Activated T-helper 2 cell treated with anti-CD3 and anti-CD28 coated beads, Interferon-gamma antibody, Interleukin-2, Interleukin-4, amounts not matched to agents 10 μg/mL and 5 μg/mL and 100 μg/mL, durations not matched to agents 14 hours and 24 hours and 36 hours (primary cell): Measurements from ENCODE around the gene C16orf86. TPM values are rescaled to one million over a fixed set of nuclear protein-coding genes. Genes with fewer than 3 reads are reported as not detected.

Source experiments
- DNase-seq: peaks from one replicate; pipeline ENCODE4 v3.0.0; 2021; ENCODE audit warnings: low spot score
- H3K27ac Mint-ChIP-seq: one replicate; pipeline ENCODE4 v1.8.0; 2021; ENCODE audit warnings: mixed read lengths
- H3K27me3 Mint-ChIP-seq: one replicate; pipeline ENCODE4 v1.8.0; 2021; ENCODE audit warnings: low read depth, mixed read lengths
- H3K36me3 Mint-ChIP-seq: one replicate; pipeline ENCODE4 v1.8.0; 2021; ENCODE audit warnings: low read depth, mixed read lengths
- H3K4me1 Mint-ChIP-seq: one replicate; pipeline ENCODE4 v1.8.0; 2021; ENCODE audit warnings: low read depth, mixed read lengths
- H3K4me3 Mint-ChIP-seq: one replicate; pipeline ENCODE4 v1.8.0; 2021; ENCODE audit warnings: low read depth, mild to moderate bottlenecking, moderate library complexity, mixed read lengths
- H3K9me3 Mint-ChIP-seq: one replicate; pipeline ENCODE4 v1.8.0; 2021; ENCODE audit warnings: mixed read lengths
- intact Hi-C: fragments of 100-400 bp; cut with micrococcal nuclease; formaldehyde crosslinking; loops from one replicate; pipeline ENCODE4 v1.15.1; 2023
- total RNA-seq: library from RNA; stranded (reverse); gene quantifications from 2 replicates; pipeline ENCODE4 v1.2.3, GENCODE V29; 2022

The C16orf86 gene
- total RNA-seq, 1 donor from 2014 or later, result 1.4 TPM

DNA sequence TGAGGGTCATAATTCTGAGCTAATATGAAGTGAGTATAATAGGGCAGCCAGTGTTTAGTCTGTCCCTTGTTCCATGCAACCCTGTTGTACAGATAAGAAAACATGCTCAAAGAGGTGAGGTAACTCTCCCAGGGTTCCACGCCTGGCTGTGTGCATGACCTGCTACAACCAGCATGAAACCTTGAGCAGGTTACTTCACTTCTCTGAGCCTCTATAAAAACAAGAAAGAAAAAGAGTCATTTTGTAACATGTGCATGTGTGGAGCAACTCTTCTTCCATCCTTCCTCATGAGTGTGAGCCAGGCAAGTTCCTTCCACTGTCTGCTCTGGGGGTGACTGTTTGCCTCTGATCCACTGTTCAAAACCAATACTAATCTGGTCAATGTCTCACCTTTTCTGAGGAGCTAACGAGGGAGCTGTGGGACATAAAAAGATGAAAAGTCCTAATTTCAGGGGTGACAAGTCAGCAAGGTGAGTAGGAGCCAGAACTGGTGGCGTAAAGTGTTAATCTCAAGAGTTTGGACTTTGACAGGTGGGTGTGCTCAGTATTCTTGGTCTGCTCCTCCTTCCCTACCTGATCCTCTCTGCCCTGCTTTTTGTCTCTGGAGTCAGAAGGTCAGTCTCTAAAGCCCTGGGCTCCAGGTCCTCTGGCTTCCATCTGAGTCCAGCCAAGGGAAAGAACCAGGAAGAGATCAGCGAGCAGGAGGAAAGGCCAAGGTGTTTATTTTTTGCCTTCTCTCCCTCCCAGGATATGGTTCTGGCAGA, 31.0 kb downstream of the C16orf86 start:
- Mint-ChIP-seq H3K4me1 (no peaks in the 10 kb centered on the region), H3K27ac (no peak overlapping the region), H3K36me3 (no peaks in the 10 kb centered on the region), H3K4me3 (no peak overlapping the region), H3K9me3 (no peaks in the 10 kb centered on the region), H3K27me3 (no peaks in the 10 kb centered on the region)
- DNase-seq, result no peak
- intact Hi-C loops, result no loop called here

DNA sequence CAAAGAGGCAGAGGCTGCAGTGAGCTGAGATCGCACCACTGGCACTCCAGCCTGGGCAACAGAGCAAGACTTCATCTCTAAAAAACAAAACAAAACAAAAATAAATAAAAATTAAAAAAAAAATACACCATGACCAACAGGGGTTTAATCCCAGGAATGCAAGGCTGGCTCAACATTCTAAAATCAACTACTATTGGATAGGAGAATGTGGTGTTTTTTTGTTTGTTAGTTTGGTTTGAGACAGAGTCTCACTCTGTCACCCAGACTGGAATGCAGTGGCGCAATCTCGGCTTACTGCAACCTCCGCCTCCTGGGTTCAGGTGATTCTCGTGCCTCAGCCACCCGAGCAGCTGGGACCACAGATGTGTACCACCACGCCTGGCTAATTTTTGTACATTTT, 32.7 kb downstream of the C16orf86 start:
- H3K9me3 Mint-ChIP-seq, result no peaks in the 10 kb centered on the region
- H3K36me3 Mint-ChIP-seq, result peaks cover 5% of the 10 kb centered on the region
- intact Hi-C loops, result no loop called here
- no peak overlapping the region for H3K4me3 Mint-ChIP-seq
- no peaks in the 10 kb centered on the region for H3K27me3 Mint-ChIP-seq
- H3K27ac Mint-ChIP-seq, result no peak overlapping the region
- H3K4me1 Mint-ChIP-seq, result peaks cover 13% of the 10 kb centered on the region
- no peak for DNase-seq

DNA sequence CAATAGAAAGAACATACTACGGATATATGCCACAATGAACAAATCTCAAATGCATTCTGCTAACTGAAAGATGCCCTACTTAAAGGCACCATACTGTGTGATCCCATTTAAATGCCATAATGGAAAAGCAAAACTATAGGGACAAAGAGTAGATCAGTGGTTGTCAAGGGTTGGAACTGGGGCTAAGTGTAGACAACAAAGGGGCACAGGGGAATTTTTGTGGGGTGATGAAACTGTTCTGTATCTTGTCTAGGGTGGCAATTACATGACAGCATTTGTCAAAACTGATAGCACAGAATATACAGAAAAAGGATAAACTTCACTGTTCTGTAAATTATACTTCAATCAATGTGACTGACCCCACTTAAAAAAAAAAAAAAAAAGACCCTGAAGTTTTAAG, 34.8 kb downstream of the C16orf86 start:
- H3K27ac Mint-ChIP-seq, result no peak overlapping the region
- no peaks in the 10 kb centered on the region for H3K27me3 Mint-ChIP-seq
- DNase-seq, result no peak
- H3K4me3 Mint-ChIP-seq, result no peak overlapping the region
- H3K9me3 Mint-ChIP-seq, result no peaks in the 10 kb centered on the region
- H3K36me3 Mint-ChIP-seq, result peaks cover 5% of the 10 kb centered on the region
- H3K4me1 Mint-ChIP-seq, result peaks cover 14% of the 10 kb centered on the region
- intact Hi-C loops, result no loop called here

DNA sequence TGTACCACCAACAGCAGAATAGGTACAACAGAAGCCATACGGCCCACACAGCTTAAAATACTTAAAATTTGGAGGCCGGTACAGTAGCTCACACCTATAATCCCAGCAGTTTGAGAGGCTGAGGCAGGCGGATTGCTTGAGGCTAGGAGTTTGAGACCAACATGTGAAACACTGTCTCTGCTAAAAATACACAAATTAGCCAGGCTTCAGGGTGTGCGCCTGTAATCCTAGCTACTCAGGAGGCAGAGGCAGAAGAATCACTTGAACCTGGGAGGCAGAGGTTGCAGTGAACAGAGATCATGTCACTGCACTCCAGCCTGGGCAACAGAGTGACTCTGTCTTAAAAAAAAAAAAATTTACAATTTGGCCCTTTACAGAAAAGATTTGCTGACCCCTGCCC, 35.5 kb downstream of the C16orf86 start:
- no peak overlapping the region for H3K4me3 Mint-ChIP-seq
- no peak overlapping the region for H3K27ac Mint-ChIP-seq
- intact Hi-C loops, result no loop called here
- H3K27me3 Mint-ChIP-seq, result no peaks in the 10 kb centered on the region
- H3K36me3 Mint-ChIP-seq, result peaks cover 5% of the 10 kb centered on the region
- no peaks in the 10 kb centered on the region for H3K9me3 Mint-ChIP-seq
- DNase-seq, result no peak
- peaks cover 14% of the 10 kb centered on the region for H3K4me1 Mint-ChIP-seq

DNA sequence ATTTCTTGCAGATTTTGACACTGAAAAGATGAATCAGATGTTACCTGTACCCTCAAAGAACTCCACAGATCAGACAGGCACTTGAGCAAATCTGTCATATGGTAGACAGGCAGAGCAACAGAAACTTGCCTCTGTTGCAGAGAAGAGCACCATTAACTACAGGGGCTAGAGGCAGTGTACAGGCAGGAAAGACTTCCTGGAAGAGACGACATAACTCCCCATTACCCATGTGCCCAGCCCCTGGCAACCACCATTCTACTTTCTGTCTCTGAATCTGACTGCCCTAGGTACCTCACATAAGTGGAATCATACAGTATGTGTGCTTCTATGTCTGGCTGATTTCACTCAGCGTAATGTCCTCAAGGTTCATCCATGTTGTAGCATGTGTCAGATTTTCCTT, 37.0 kb downstream of the C16orf86 start:
- no peak for DNase-seq
- intact Hi-C loops, result no loop called here
- Mint-ChIP-seq H3K36me3 (peaks cover 5% of the 10 kb centered on the region), H3K9me3 (no peaks in the 10 kb centered on the region), H3K27me3 (no peaks in the 10 kb centered on the region), H3K4me1 (peaks cover 14% of the 10 kb centered on the region), H3K4me3 (no peak overlapping the region), H3K27ac (peak overlapping the region; percentile 73)

DNA sequence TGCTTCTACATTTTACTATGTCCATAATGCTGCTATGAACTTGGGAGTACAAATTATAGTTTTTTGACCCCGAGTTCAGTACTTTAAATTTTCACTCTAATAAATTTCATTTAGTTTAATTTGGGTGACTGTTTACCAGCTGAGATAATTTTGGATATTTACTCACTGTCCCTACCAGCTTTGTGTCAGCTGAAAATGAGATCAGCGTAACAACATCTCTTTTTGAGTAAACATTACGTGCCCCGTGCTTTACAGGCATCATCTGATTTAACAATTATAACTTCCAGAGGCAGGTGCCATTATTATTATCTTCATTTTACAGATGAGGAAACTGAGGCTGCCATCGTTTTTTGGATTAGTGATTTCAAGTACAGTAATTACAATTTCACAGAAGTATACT, 37.5 kb downstream of the C16orf86 start:
- Mint-ChIP-seq H3K4me3 (no peak overlapping the region), H3K27ac (no peak overlapping the region), H3K36me3 (peaks cover 5% of the 10 kb centered on the region), H3K9me3 (no peaks in the 10 kb centered on the region), H3K27me3 (no peaks in the 10 kb centered on the region), H3K4me1 (peaks cover 14% of the 10 kb centered on the region)
- no peak for DNase-seq
- intact Hi-C loops, result no loop called here

DNA sequence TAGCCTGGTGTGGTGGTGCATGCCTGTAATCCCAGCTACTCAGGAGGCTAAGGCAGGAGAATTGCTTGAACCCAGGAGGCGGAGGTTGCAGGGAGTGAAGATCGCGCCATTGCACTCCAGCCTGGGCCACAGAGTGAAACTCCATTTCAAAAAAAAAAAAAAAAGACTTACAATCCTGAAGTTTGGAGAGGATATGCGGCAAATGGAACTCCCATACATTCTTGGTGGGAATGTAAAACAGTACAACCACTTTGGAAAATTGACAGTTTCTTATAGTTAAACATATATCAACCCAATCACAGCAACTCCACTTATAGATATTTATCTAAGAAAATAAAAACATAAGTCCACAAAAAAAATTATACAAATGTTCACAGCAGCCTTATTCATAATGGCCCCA, 40.6 kb downstream of the C16orf86 start:
- peaks cover 14% of the 10 kb centered on the region for H3K4me1 Mint-ChIP-seq
- no peaks in the 10 kb centered on the region for H3K27me3 Mint-ChIP-seq
- H3K4me3 Mint-ChIP-seq, result no peak overlapping the region
- H3K9me3 Mint-ChIP-seq, result no peaks in the 10 kb centered on the region
- intact Hi-C loops, result no loop called here
- peaks cover 5% of the 10 kb centered on the region for H3K36me3 Mint-ChIP-seq
- H3K27ac Mint-ChIP-seq, result no peak overlapping the region
- DNase-seq, result no peak

DNA sequence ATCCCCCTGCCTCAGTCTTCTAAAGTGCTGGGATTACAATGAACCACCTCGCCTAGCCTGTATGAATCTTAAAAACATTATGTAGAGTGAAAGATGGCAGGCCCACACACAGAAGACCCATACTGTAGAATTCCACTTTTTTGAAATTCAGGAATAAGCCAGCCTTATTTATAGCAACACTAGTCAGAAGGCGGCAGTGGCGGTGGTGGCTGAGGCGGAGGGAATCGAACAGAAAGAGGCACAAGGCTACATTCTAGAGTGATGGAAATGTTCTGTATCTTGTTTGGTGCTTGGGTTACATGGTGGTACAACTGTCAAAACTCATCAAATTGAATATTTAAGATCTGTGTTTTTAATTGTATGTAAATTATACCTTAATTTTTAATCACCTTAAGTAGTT, 41.2 kb downstream of the C16orf86 start:
- Mint-ChIP-seq H3K27me3 (no peaks in the 10 kb centered on the region), H3K4me3 (no peak overlapping the region), H3K36me3 (peaks cover 5% of the 10 kb centered on the region), H3K4me1 (peaks cover 13% of the 10 kb centered on the region), H3K9me3 (no peaks in the 10 kb centered on the region), H3K27ac (no peak overlapping the region)
- intact Hi-C loops, result no loop called here
- DNase-seq, result no peak

DNA sequence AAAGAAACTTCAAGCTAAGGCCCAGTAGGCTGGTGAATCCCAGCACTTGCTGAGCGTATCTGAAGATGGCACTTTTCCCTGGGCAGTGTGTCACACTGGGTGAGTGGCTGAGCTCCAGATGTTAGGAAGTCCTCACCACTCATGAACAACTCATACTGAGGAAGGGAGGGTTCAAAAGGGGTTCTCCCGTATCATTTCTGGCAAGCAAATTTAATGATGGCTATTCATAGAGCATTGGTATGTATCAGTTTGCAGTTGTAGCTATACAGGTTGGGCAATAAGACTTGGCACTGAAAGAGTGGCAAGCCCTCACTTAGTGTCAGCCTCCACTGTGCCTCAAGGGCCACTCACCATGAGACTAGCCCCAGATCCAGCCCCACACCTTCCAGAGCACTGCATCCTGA, 41.8 kb downstream of the C16orf86 start:
- Mint-ChIP-seq H3K36me3 (peaks cover 5% of the 10 kb centered on the region), H3K4me1 (peaks cover 8% of the 10 kb centered on the region), H3K27ac (no peak overlapping the region), H3K4me3 (no peak overlapping the region), H3K27me3 (no peaks in the 10 kb centered on the region), H3K9me3 (no peaks in the 10 kb centered on the region)
- intact Hi-C loops, result no loop called here
- no peak for DNase-seq

DNA sequence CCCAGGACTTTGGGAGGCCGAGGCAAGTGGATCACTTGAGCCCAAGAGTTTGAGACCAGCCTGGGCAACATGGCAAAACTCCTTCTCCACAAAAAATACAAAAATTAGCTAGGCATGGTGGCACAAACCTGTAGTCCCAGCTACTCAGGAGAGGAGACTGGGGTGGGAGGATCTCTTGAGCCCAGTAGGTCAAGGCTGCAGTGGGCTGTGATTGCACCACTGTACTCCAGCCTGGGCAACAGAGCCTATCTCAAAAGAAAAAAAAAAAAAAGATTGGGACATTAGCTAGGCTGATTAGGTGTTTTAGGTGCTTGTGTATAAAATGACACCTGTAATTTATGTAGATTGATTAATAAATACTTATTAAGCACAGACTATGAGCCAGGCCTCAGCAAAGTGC, 42.4 kb downstream of the C16orf86 start:
- H3K9me3 Mint-ChIP-seq, result no peaks in the 10 kb centered on the region
- H3K27me3 Mint-ChIP-seq, result no peaks in the 10 kb centered on the region
- no peak overlapping the region for H3K27ac Mint-ChIP-seq
- no peak for DNase-seq
- peaks cover 1% of the 10 kb centered on the region for H3K4me1 Mint-ChIP-seq
- no peaks in the 10 kb centered on the region for H3K36me3 Mint-ChIP-seq
- intact Hi-C loops, result no loop called here
- H3K4me3 Mint-ChIP-seq, result no peak overlapping the region

DNA sequence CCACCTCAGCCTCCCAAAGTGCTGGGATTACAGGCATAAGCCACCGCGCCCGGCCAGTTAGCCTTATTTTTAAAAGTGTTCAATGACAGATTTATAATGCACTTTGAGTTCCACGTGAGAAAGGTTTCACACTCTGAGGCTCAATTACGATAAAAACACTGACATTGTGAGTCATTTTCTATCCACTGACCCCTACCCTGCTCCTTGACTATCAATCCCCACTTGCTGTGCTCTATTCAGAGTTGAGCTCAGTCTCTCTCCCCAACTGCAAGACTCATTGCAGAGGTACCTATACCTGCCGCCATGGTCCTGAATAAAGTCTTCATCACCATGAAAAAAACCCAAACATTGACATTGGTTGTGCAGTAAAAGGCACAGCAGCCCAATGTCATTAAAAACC, 44.0 kb downstream of the C16orf86 start:
- Mint-ChIP-seq H3K36me3 (no peaks in the 10 kb centered on the region), H3K4me3 (no peak overlapping the region), H3K27me3 (no peaks in the 10 kb centered on the region), H3K27ac (no peak overlapping the region), H3K4me1 (no peaks in the 10 kb centered on the region), H3K9me3 (no peaks in the 10 kb centered on the region)
- DNase-seq, result no peak
- intact Hi-C loops, result no loop called here

DNA sequence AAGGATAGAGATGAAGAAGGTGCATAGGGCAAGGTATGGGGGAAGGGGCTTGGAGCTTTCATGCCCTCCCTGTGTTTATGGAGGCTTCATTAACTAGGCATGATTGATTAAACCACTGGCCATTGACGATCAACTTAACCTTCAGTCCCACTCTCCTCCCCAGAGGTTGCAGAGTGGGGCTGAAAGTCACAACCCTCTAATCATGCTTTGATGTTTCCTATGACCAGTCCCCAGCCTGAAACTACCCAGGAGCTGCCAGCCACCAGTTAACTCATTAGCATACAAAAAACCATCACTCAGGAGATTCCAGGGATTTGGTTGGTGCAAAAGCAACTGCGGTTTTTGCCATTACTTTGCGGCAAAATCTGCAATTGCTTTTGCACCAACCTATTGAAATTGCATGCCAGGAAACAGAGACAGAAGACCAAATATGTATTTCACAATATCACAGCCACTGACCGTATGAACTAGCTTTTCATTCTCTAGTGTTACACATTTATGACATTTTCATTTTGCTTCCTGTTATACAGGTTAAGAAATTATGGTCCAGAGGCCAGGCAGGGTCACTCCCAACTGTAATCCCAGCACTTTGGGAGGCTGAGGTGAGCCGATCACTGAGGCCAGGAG, 47.1 kb downstream of the C16orf86 start:
- H3K36me3 Mint-ChIP-seq, result peaks cover 19% of the 10 kb centered on the region
- H3K9me3 Mint-ChIP-seq, result no peaks in the 10 kb centered on the region
- H3K4me3 Mint-ChIP-seq, result no peak overlapping the region
- H3K4me1 Mint-ChIP-seq, result peaks cover 10% of the 10 kb centered on the region
- no peak for DNase-seq
- intact Hi-C loops, result no loop called here
- H3K27me3 Mint-ChIP-seq, result no peaks in the 10 kb centered on the region
- no peak overlapping the region for H3K27ac Mint-ChIP-seq

DNA sequence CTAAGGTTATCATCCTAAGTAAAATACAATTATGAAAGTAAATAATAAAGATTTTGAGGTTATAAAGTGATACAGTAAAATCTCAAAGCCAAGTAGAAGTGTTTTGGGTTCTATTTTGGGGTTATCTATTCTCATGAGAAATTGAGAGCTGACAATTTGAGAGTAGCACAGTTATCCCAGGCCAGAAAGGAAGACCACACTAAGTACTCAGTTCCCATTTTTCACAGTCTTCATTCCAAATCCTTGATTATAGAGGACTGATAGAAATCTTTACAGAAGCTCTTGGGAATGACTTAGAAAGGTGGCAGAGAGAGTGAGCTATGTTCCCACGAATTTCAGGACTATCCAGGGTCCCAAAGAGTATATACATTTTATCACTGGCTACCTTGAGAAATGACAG, 47.9 kb downstream of the C16orf86 start:
- no peak overlapping the region for H3K27ac Mint-ChIP-seq
- H3K4me1 Mint-ChIP-seq, result peaks cover 10% of the 10 kb centered on the region
- H3K36me3 Mint-ChIP-seq, result peaks cover 19% of the 10 kb centered on the region
- DNase-seq, result no peak
- H3K27me3 Mint-ChIP-seq, result no peaks in the 10 kb centered on the region
- no peaks in the 10 kb centered on the region for H3K9me3 Mint-ChIP-seq
- H3K4me3 Mint-ChIP-seq, result no peak overlapping the region
- intact Hi-C loops, result no loop called here
